Breast epithelium (tissue), 4 donors: ENCODE measurements around the gene TECRL. TPM values are rescaled to one million over a fixed set of nuclear protein-coding genes. Genes with fewer than 3 reads are reported as not detected.
A peak's percentile ranks its signal among the peaks of the same experiment; 100 is the strongest.

Experiments
- DNase-seq, 2 donors: peaks; one replicate each; pipeline ENCODE4 v3.0.0-alpha.2; 2019; ENCODE audit warnings: low spot score in 2 of 2
- H3K27ac ChIP-seq, 2 donors: fragments of 200-600 bp; sonication (generic) in 1 of 2; one replicate each; pipeline ENCODE4 v1.5.1; 2016 to 2019; ENCODE audit warnings: mild to moderate bottlenecking in 1 of 2
- H3K27me3 ChIP-seq, 2 donors: fragments of 200-600 bp; sonication (generic) in 1 of 2; one replicate each; pipeline versions ENCODE4 v1.5.1 to v1.6.0; 2017 to 2019; ENCODE audit warnings: control low read depth in 1 of 2, mild to moderate bottlenecking in 1 of 2
- H3K36me3 ChIP-seq: fragments of 200-600 bp; one replicate; pipeline ENCODE4 v1.5.1; 2019
- H3K4me1 ChIP-seq, 2 donors: fragments of 200-600 bp; sonication (generic); one replicate each; pipeline ENCODE4 v1.5.1; 2016 to 2019; ENCODE audit warnings: control low read depth in 1 of 2
- H3K4me3 ChIP-seq, 3 donors: fragments of 200-600 bp; sonication (generic); 1 replicate in 2 of 3; 2 replicates in 1 of 3; pipeline ENCODE4 v1.5.1; 2016 to 2019; ENCODE audit warnings: mild to moderate bottlenecking in 3 of 3, moderate library complexity in 2 of 3
- H3K9me3 ChIP-seq, 2 donors: fragments of 200-600 bp; sonication (generic) in 1 of 2; one replicate each; pipeline ENCODE4 v1.5.1; 2016 to 2019; ENCODE audit warnings: control low read depth in 1 of 2
- POLR2A ChIP-seq: fragments of 450-650 bp; IDR thresholded peaks from one replicate; pipeline ENCODE4 v1.6.1; 2016; ENCODE audit warnings: antibody characterized with exemption, mild to moderate bottlenecking, moderate library complexity
- POLR2AphosphoS5 ChIP-seq, 3 donors: sonication (generic); formaldehyde crosslinking; IDR thresholded peaks; one replicate each; pipeline ENCODE4 v1.6.1; 2017; ENCODE audit warnings: antibody characterized with exemption in 3 of 3
- intact Hi-C: fragments of 100-400 bp; cut with DNase I; formaldehyde crosslinking; loops from one replicate; pipeline ENCODE4 v1.15.1; 2023; ENCODE audit warnings: low total_unique reads
- total RNA-seq, 3 donors: library from RNA; depleted of rRNA; stranded (reverse); fragments of >200 nt; gene quantifications; one replicate each; pipeline ENCODE4 v1.1.0, GENCODE V29; 2016
- TF ChIP-seq, protein P1 (sequence below), 3 donors: fragments of 450-650 bp; IDR thresholded peaks; one replicate each; pipeline ENCODE4 v1.5.1; 2016 to 2017; ENCODE audit warnings: antibody characterized with exemption in 3 of 3, mild to moderate bottlenecking in 3 of 3, moderate library complexity in 3 of 3

TECRL gene
- total RNA-seq, 3 donors from 2014 or later, result not detected

DNA sequence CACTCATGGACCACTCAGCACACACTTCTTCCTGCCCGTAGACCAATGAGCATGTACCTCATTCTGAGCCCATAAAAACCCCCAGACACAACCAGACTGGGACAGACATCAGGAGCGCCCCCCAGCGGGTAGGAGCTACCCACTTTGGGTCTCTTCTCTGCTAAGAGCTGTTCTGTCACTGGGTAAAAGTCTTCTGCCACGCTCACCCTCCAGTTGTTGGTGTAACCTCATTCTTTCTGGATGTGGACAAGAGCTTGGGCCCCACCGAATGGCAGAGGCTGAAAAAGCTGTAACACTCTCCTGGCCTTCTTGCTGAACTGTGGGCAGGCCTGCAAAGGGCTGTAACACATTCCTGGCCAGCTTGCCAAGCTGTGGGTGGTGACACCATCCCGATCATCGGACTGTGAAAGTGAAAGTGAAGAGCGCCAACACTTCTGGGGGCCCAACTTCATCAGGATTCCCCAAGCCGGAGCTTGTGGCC, 137.6 kb downstream of the TECRL start:
- DNase-seq, result peak in 1 of 2 donors; percentile 19
- peak overlapping the region in 2 of 3 donors; percentile 40 to 60 for H3K4me3 ChIP-seq
- intact Hi-C loops, result no loop called here

DNA sequence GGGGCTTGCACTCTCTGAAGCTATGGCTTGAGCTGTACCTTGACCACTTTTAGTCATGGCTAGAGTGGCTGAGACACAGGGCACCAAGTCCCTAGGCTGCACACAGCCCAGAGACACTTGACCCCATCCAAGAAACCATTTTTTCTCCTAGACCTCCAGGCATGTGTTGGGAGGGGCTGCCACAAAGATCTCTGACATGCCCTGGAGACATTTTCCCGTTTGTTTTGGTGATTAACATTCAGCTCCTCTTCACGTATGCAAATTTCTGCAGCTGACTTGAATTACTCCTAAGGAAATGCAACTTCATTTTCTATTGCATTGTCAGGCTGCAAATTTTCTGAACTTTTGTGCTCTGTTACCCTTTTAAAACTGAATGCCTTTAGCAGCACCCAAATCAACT, 142.6 kb downstream of the TECRL start:
- no peak overlapping the region for H3K27ac ChIP-seq
- no peak overlapping the region for H3K4me3 ChIP-seq
- TF ChIP-seq, protein P1, sequence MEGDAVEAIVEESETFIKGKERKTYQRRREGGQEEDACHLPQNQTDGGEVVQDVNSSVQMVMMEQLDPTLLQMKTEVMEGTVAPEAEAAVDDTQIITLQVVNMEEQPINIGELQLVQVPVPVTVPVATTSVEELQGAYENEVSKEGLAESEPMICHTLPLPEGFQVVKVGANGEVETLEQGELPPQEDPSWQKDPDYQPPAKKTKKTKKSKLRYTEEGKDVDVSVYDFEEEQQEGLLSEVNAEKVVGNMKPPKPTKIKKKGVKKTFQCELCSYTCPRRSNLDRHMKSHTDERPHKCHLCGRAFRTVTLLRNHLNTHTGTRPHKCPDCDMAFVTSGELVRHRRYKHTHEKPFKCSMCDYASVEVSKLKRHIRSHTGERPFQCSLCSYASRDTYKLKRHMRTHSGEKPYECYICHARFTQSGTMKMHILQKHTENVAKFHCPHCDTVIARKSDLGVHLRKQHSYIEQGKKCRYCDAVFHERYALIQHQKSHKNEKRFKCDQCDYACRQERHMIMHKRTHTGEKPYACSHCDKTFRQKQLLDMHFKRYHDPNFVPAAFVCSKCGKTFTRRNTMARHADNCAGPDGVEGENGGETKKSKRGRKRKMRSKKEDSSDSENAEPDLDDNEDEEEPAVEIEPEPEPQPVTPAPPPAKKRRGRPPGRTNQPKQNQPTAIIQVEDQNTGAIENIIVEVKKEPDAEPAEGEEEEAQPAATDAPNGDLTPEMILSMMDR (IDR thresholded peaks at IDR 0.05), result no peak
- no peak for TF ChIP-seq POLR2AphosphoS5 (IDR thresholded peaks at IDR 0.05)
- no peak for TF ChIP-seq POLR2A
- no peaks in the 10 kb centered on the region for H3K9me3 ChIP-seq
- intact Hi-C loops, result no loop called here
- H3K4me1 ChIP-seq, result no peaks in the 10 kb centered on the region
- H3K27me3 ChIP-seq, result no peaks in the 10 kb centered on the region
- DNase-seq, result no peak
- no peaks in the 10 kb centered on the region for H3K36me3 ChIP-seq

More for the DNA sequence above, 137.6 kb downstream of the TECRL start:
- no peaks in the 10 kb centered on the region for H3K9me3 ChIP-seq
- TF ChIP-seq POLR2AphosphoS5 (IDR thresholded peaks at IDR 0.05) (no peak), POLR2A (no peak)
- TF ChIP-seq, protein P1 (IDR thresholded peaks at IDR 0.05), result no peak
- no peaks in the 10 kb centered on the region for H3K27me3 ChIP-seq
- H3K27ac ChIP-seq, result no peak overlapping the region
- H3K36me3 ChIP-seq, result no peaks in the 10 kb centered on the region
- no peaks in the 10 kb centered on the region for H3K4me1 ChIP-seq

DNA sequence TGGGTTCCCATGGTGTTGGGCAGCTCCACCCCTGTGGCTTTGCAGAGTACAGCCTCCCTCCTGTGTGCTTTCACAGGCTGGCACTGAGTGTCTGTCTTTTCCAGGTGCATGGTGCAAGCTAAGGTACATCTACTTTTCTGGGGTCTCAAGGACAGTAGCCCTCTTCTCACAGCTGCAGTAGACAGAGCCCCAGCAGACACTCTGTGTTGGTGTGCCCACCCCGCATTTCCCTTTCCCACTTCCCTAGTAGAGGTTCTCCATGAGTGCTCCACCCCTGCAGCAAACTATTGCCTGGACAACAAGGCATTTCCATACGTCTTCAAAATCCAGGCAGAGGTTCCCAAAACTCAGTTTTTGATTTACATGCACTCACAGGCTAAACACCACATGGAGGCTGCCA, 143.0 kb downstream of the TECRL start:
- Histone ChIP-seq H3K4me1 (no peaks in the 10 kb centered on the region), H3K9me3 (no peaks in the 10 kb centered on the region), H3K36me3 (no peaks in the 10 kb centered on the region), H3K4me3 (no peak overlapping the region), H3K27ac (no peak overlapping the region), H3K27me3 (no peaks in the 10 kb centered on the region)
- DNase-seq, result no peak
- intact Hi-C loops, result no loop called here
- TF ChIP-seq POLR2A, result no peak
- no peak for TF ChIP-seq POLR2AphosphoS5 (IDR thresholded peaks at IDR 0.05)
- TF ChIP-seq, protein P1 (IDR thresholded peaks at IDR 0.05), result no peak

DNA sequence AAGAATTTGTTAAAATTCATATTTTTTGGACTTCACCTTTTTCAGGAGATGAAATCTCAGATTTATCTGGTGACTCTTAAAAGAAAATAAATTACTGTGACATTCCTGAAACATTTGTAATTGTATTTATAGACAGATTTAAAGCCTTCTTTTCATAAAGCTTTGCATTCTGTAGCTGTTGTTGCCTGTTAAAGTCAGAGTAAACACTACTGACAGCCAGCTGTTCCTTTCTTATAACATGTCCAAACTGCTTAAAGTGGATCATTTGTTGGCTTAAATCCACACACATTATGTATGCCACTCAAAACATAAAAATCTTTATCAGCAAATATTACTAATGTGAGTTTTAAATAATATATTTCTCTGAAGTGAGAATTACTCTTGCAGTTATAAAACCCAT, 157.5 kb downstream of the TECRL start:
- peaks cover 0 to 11% of the 10 kb centered on the region in 2 donors for H3K9me3 ChIP-seq
- intact Hi-C loops, result no loop called here
- no peak for TF ChIP-seq POLR2A
- TF ChIP-seq, protein P1 (IDR thresholded peaks at IDR 0.05), result no peak
- no peak for TF ChIP-seq POLR2AphosphoS5 (IDR thresholded peaks at IDR 0.05)
- DNase-seq, result no peak
- H3K4me1 ChIP-seq, result no peaks in the 10 kb centered on the region
- H3K36me3 ChIP-seq, result no peaks in the 10 kb centered on the region
- H3K4me3 ChIP-seq, result no peak overlapping the region
- H3K27me3 ChIP-seq, result no peaks in the 10 kb centered on the region
- H3K27ac ChIP-seq, result no peak overlapping the region

DNA sequence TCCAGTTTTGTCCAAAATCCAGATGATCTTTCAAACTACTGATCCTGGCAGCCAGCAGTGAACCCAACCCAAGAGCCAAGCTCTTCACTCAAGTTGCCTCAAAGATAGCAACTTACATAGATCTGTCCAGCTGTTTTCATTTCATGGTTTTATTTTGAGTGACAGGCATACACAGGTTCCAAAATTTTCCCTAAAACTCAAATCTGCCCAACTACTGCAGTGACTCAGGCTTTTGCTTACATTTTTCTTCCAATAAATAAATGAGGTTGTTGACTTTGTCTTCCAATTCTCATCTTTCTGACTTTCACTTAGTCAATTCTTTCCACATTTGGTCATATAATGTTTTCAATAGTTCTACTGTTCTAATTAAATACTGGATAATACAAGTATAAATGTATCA, 158.8 kb downstream of the TECRL start:
- Histone ChIP-seq H3K4me1 (no peaks in the 10 kb centered on the region), H3K4me3 (no peak overlapping the region), H3K27ac (no peak overlapping the region), H3K27me3 (no peaks in the 10 kb centered on the region), H3K36me3 (no peaks in the 10 kb centered on the region), H3K9me3 (peaks cover 0 to 11% of the 10 kb centered on the region in 2 donors)
- DNase-seq, result no peak
- intact Hi-C loops, result no loop called here
- TF ChIP-seq, protein P1 (IDR thresholded peaks at IDR 0.05), result no peak
- TF ChIP-seq POLR2A, result no peak
- TF ChIP-seq POLR2AphosphoS5 (IDR thresholded peaks at IDR 0.05), result no peak
